Mucosa of rectum (tissue), 2 donors: Measurements from ENCODE around the gene DUSP22.

Experiments used
- H3K27ac ChIP-seq, 2 donors: one replicate each; pipeline ENCODE4 v1.7.0; 2013; ENCODE audit warnings: inconsistent platforms in 2 of 2, low read depth in 2 of 2, low read length in 2 of 2
- H3K27me3 ChIP-seq, 2 donors: one replicate each; pipeline ENCODE4 v1.7.0; 2013; ENCODE audit warnings: low read length in 2 of 2; ENCODE audit not compliant: control insufficient read depth in 2 of 2, insufficient read depth in 2 of 2
- H3K36me3 ChIP-seq, 2 donors: one replicate each; pipeline ENCODE4 v1.7.0; 2013; ENCODE audit warnings: low read length in 2 of 2; ENCODE audit not compliant: control insufficient read depth in 2 of 2, insufficient read depth in 2 of 2
- H3K4me1 ChIP-seq, 2 donors: one replicate each; pipeline ENCODE4 v1.7.0; 2013; ENCODE audit warnings: low read length in 2 of 2, mild to moderate bottlenecking in 1 of 2; ENCODE audit not compliant: control insufficient read depth in 2 of 2, insufficient read depth in 2 of 2
- H3K4me3 ChIP-seq, 2 donors: one replicate each; pipeline ENCODE4 v1.7.0; 2013; ENCODE audit warnings: low read length in 2 of 2
- H3K9ac ChIP-seq, 2 donors: one replicate each; pipeline ENCODE4 v1.7.0; 2013; ENCODE audit warnings: low read length in 2 of 2, low read depth in 1 of 2, mild to moderate bottlenecking in 1 of 2
- H3K9me3 ChIP-seq, 2 donors: one replicate each; pipeline ENCODE4 v1.7.0; 2013; ENCODE audit warnings: low read length in 2 of 2; ENCODE audit not compliant: control insufficient read depth in 2 of 2
- donor health status: healthy.
- donor health status: Normal muscosa, but diverticular disease.

DUSP22 gene

DNA sequence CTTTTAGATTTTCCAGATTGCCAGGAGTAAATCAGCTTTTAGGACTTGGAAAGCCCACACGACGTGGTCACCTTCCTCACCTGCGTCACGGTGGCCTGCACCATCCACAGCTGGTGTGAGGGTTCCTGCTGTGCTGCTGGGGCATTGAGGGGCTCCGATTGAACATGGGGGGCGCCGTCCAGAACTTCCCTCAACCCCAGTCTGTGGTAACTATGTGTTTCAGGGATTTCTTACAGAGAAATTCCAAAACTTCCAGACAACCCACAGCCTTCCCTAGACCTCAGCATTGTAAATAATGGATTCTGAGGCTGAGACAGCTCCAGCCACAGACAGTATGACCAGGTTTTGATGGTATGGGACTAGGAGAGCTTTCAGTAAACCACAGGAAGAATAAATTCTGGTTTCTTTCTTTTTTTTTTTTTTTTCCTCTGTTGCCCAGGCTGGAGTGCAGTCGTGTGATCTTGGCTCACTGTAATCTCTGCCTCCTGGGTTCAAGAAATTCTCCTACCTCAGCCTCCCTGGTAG lies 52.6 kb downstream of the DUSP22 start:
- Histone ChIP-seq H3K36me3 (peaks cover 8 to 23% of the 10 kb centered on the region in 2 donors), H3K9ac (no peak overlapping the region), H3K4me3 (no peak overlapping the region), H3K4me1 (peaks cover 0 to 7% of the 10 kb centered on the region in 2 donors), H3K27ac (no peak overlapping the region), H3K27me3 (no peaks in the 10 kb centered on the region), H3K9me3 (no peaks in the 10 kb centered on the region)

DNA sequence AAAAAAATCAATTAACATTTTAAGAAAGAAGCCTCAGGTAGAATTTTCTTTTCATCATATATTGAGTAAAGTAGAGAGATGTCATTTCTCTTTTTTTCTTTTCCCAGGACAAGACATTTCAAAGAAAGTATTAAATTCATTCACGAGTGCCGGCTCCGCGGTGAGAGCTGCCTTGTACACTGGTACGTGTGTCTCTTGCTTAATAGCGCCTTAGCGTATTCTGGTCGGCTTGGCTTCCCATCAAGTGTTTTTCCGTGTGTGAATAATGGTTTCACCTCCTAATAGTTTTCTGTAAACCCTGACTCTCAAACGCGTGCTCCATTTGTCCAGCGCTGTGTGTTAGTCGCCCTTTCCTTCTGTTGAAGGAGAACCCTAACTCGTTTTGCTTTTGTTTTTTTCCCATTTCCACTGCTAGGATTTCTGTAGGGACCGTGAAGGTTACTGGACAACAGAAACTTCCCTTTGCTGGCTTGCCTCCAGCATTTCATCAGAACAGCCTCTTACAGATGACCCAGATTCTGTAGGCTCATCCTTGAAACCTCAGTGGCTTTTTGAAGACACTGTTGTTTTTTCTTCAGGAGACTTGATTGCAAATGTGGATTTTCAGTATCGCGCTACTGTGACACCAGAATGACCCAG lies 53.6 kb downstream of the DUSP22 start:
- Histone ChIP-seq H3K36me3 (peaks cover 8 to 26% of the 10 kb centered on the region in 2 donors), H3K9ac (no peak overlapping the region), H3K9me3 (no peaks in the 10 kb centered on the region), H3K4me3 (no peak overlapping the region), H3K4me1 (peaks cover 0 to 3% of the 10 kb centered on the region in 2 donors), H3K27ac (no peak overlapping the region), H3K27me3 (no peaks in the 10 kb centered on the region)

- no peak overlapping the region for H3K9ac ChIP-seq
- no peak overlapping the region for H3K4me3 ChIP-seq
- H3K27ac ChIP-seq: no peak overlapping the region
- peaks cover 8 to 32% of the 10 kb centered on the region in 2 donors for H3K36me3 ChIP-seq
- H3K27me3 ChIP-seq: no peaks in the 10 kb centered on the region
- H3K4me1 ChIP-seq: no peaks in the 10 kb centered on the region
- no peaks in the 10 kb centered on the region for H3K9me3 ChIP-seq
Observed at GRCh38 chr6:346386-347030, 54.2 kb downstream of the DUSP22 start.

DNA sequence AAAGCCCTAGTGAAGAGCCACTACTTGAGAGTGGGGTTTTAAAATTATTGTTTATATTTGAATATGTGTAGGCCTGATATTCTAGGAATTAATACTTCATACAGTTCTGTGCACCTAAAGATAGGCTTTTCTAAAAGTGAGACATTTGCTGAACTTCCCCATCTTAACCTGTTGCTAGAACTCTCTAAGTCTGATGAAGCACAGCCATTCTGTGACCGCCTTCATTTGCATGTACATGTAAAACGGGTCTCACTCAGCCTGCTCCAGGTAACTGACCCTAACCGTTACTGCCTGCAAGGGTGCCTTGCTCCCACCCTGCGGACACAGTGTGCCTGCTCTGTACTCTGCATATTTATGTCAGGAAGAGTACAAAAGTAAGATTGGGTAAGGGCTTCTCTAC lies 54.9 kb downstream of the DUSP22 start:
- Histone ChIP-seq H3K27ac (no peak overlapping the region), H3K9me3 (no peaks in the 10 kb centered on the region), H3K36me3 (peaks cover 8 to 32% of the 10 kb centered on the region in 2 donors), H3K4me1 (no peaks in the 10 kb centered on the region), H3K4me3 (no peak overlapping the region), H3K27me3 (no peaks in the 10 kb centered on the region), H3K9ac (no peak overlapping the region)

DNA sequence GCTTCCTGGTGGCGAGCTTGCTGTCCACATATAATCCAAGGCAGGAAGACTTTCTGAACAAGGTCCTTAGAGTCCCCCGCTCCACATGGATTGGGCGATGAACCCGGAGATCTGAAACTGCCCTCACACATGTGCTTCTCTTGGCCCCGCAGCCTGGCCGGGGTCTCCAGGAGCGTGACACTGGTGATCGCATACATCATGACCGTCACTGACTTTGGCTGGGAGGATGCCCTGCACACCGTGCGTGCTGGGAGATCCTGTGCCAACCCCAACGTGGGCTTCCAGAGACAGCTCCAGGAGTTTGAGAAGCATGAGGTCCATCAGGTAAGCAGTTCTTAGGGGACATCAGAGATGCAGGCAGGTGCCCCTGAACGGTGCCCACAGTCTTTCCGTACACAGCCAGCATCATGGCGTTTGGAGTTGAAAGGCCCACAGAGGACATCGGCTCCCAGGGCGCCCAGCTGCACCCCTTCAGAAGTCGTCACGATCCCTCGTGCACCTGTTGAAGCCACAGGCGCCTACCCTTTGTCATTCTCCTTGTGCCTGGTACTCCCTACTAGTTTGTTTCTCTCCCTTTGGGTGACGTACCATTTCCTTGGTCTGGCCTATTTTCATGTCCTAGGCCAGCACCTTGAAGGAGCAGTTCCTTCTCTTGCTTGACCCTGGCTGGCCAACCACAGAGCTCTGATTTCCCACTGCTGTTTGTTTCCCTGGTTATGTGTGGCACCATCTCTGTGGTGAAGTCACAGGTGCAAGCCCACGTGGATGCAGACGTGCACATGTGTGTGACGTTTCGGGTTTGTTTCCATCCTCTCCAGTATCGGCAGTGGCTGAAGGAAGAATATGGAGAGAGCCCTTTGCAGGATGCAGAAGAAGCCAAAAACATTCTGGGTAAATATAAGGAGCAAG lies 55.9 kb downstream of the DUSP22 start:
- H3K36me3 ChIP-seq: peaks cover 8 to 32% of the 10 kb centered on the region in 2 donors
- H3K9me3 ChIP-seq: no peaks in the 10 kb centered on the region
- no peak overlapping the region for H3K27ac ChIP-seq
- H3K4me1 ChIP-seq: no peaks in the 10 kb centered on the region
- H3K4me3 ChIP-seq: no peak overlapping the region
- H3K9ac ChIP-seq: no peak overlapping the region
- no peaks in the 10 kb centered on the region for H3K27me3 ChIP-seq

- Histone ChIP-seq H3K9ac (no peak overlapping the region), H3K36me3 (peaks cover 8 to 32% of the 10 kb centered on the region in 2 donors)
Observed at GRCh38 chr6:348860-349396, 56.6 kb downstream of the DUSP22 start.

GRCh38 chr6:349491-349921 lies 57.2 kb downstream of the DUSP22 start:
- H3K36me3 ChIP-seq: peaks cover 8 to 30% of the 10 kb centered on the region in 2 donors
- no peaks in the 10 kb centered on the region for H3K9me3 ChIP-seq
- H3K4me1 ChIP-seq: no peaks in the 10 kb centered on the region
- H3K9ac ChIP-seq: no peak overlapping the region
- no peak overlapping the region for H3K27ac ChIP-seq
- H3K27me3 ChIP-seq: no peaks in the 10 kb centered on the region
- H3K4me3 ChIP-seq: no peak overlapping the region

More at GRCh38 chr6:348860-349396, 56.6 kb downstream of the DUSP22 start:
- H3K4me1 ChIP-seq: no peaks in the 10 kb centered on the region
- H3K27ac ChIP-seq: no peak overlapping the region
- H3K9me3 ChIP-seq: no peaks in the 10 kb centered on the region
- no peak overlapping the region for H3K4me3 ChIP-seq
- no peaks in the 10 kb centered on the region for H3K27me3 ChIP-seq

GRCh38 chr6:350371-350770 lies 58.1 kb downstream of the DUSP22 start:
- no peak overlapping the region for H3K27ac ChIP-seq
- no peak overlapping the region for H3K9ac ChIP-seq
- H3K4me1 ChIP-seq: peaks cover 0 to 3% of the 10 kb centered on the region in 2 donors
- no peaks in the 10 kb centered on the region for H3K27me3 ChIP-seq
- no peak overlapping the region for H3K4me3 ChIP-seq
- H3K9me3 ChIP-seq: no peaks in the 10 kb centered on the region
- peaks cover 8 to 30% of the 10 kb centered on the region in 2 donors for H3K36me3 ChIP-seq

GRCh38 chr6:351011-351866 lies 59.0 kb downstream of the DUSP22 start:
- H3K27ac ChIP-seq: no peak overlapping the region
- no peaks in the 10 kb centered on the region for H3K9me3 ChIP-seq
- no peak overlapping the region for H3K4me3 ChIP-seq
- peaks cover 8 to 30% of the 10 kb centered on the region in 2 donors for H3K36me3 ChIP-seq
- no peak overlapping the region for H3K9ac ChIP-seq
- H3K4me1 ChIP-seq: peaks cover 0 to 3% of the 10 kb centered on the region in 2 donors
- no peaks in the 10 kb centered on the region for H3K27me3 ChIP-seq
